GM23248 (cell line): ENCODE measurements around the gene SPEM2. TPM values are rescaled to one million over a fixed set of nuclear protein-coding genes. Genes with fewer than 3 reads are reported as not detected.
A peak's percentile ranks its signal among the peaks of the same experiment; 100 is the strongest.

Source experiments
- DNase-seq: peaks from one replicate; pipeline ENCODE4 v3.0.0-alpha.2; 2015
- H2AFZ ChIP-seq: fragments of 200-600 bp; sonication (generic); 2 replicates; pipeline ENCODE4 v1.6.1; 2016; ENCODE audit warnings: antibody characterized with exemption
- H3F3A ChIP-seq: fragments of 200-600 bp; sonication (generic); 2 replicates; pipeline ENCODE4 v1.6.1; 2016; ENCODE audit warnings: mild to moderate bottlenecking, antibody characterized with exemption, mixed run types; ENCODE audit not compliant: insufficient read depth
- H3K27ac ChIP-seq: fragments of 200-600 bp; sonication (generic); 2 replicates; pipeline ENCODE4 v1.5.1; 2016; ENCODE audit warnings: mild to moderate bottlenecking
- H3K27me3 ChIP-seq: fragments of 200-600 bp; sonication (generic); replicated peaks from 2 replicates; pipeline ENCODE4 v1.6.1; 2016; ENCODE audit warnings: mild to moderate bottlenecking; ENCODE audit not compliant: insufficient read depth
- H3K36me3 ChIP-seq: fragments of 200-600 bp; sonication (generic); 2 replicates; pipeline ENCODE4 v1.6.1; 2016; ENCODE audit warnings: low read depth, mild to moderate bottlenecking
- H3K4me1 ChIP-seq: fragments of 200-600 bp; sonication (generic); 2 replicates; pipeline ENCODE4 v1.6.1; 2016; ENCODE audit warnings: mild to moderate bottlenecking; ENCODE audit not compliant: insufficient read depth
- H3K4me2 ChIP-seq: fragments of 200-600 bp; sonication (generic); one replicate; pipeline ENCODE4 v1.6.1; 2016; ENCODE audit warnings: mild to moderate bottlenecking; ENCODE audit not compliant: unreplicated experiment
- H3K4me3 ChIP-seq: fragments of 200-600 bp; sonication (generic); 2 replicates; pipeline ENCODE4 v1.5.1; 2016; ENCODE audit warnings: mild to moderate bottlenecking
- H3K79me2 ChIP-seq: fragments of 200-600 bp; sonication (generic); 2 replicates; pipeline ENCODE4 v1.6.1; 2016; ENCODE audit warnings: mild to moderate bottlenecking; ENCODE audit not compliant: insufficient read depth
- H3K9ac ChIP-seq: fragments of 200-600 bp; sonication (generic); 2 replicates; pipeline ENCODE4 v1.6.1; 2016; ENCODE audit warnings: mild to moderate bottlenecking
- H3K9me2 ChIP-seq: fragments of 200-600 bp; sonication (generic); 2 replicates; pipeline ENCODE4 v1.6.1; 2016; ENCODE audit warnings: mixed run types, mild to moderate bottlenecking, moderate library complexity; ENCODE audit not compliant: insufficient read depth
- H3K9me3 ChIP-seq: fragments of 200-600 bp; sonication (generic); one replicate; pipeline ENCODE4 v1.6.1; 2017; ENCODE audit warnings: low read depth
- H4K20me1 ChIP-seq: fragments of 200-600 bp; sonication (generic); 2 replicates; pipeline ENCODE4 v1.6.0; 2016; ENCODE audit not compliant: insufficient read depth
- EZH2 ChIP-seq: fragments of 200-600 bp; sonication (generic); IDR thresholded peaks from 2 replicates; pipeline ENCODE4 v1.6.1; 2018; ENCODE audit warnings: antibody characterized with exemption, mild to moderate bottlenecking; ENCODE audit not compliant: insufficient read depth, poor library complexity, severe bottlenecking
- EZH2phosphoT487 ChIP-seq: fragments of 200-600 bp; sonication (generic); IDR thresholded peaks from 2 replicates; pipeline ENCODE4 v1.6.1; 2018; ENCODE audit warnings: antibody characterized with exemption, moderate library complexity, mild to moderate bottlenecking, low read depth; ENCODE audit not compliant: insufficient read depth
- WGBS, 2 experiments: methylation state at CpG; one replicate each; pipeline ENCODE4 v1.1.6; 2015 to 2017; ENCODE audit warnings: low lambda C conversion rate in 2 of 2, low coverage in 1 of 2; ENCODE audit errors: missing lambda C conversion rate in 2 of 2; 5-methylcytosine and 5-hydroxymethylcytosine counted together
- in situ Hi-C: fragments of 300-500 bp; cut with MboI; formaldehyde crosslinking; loops from 2 replicates; pipeline ENCODE4 v1.15.0; 2020
- polyA plus RNA-seq: library from polyadenylated mRNA; unstranded; fragments of >200 nt; fragmentation: Nextera tagmentation; extraction: Ambion mirVana; gene quantifications from 2 replicates; pipeline ENCODE4 v1.2.1, GENCODE V29; 2016
- total RNA-seq: library from RNA; depleted of rRNA; stranded (reverse); fragments of >200 nt; shearing (Covaris generic); gene quantifications from 2 replicates; pipeline ENCODE4 v1.2.3, GENCODE V29; 2014

SPEM2 gene
- total and polyA plus RNA-seq, 2 experiments from 2014 or later, result not detected

DNA sequence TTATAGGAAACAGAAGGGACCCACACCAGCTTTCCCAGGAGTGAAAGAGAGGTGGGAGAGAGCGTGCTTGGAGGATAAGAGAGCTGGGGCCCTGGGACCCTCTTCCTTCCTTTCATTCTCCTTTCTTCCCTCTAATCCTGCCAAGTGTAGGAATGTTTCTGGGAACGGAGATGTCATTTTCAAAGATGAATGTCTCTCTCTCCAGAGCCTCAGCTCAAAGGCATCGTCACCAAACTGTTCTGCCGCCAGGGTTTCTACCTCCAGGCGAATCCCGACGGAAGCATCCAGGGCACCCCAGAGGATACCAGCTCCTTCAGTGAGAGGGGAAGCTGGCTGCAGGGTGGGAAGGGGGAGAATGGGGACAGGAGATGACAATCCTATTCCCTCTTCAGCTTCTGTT, 15.8 kb downstream of the SPEM2 start:
- DNase-seq, result no peak

GRCh38 chr17:7442142-7442541, 16.7 kb downstream of the SPEM2 start:
- H3K79me2 ChIP-seq, result no peaks in the 10 kb centered on the region
- no peak overlapping the region for H3K9ac ChIP-seq
- H3K27ac ChIP-seq, result no peak overlapping the region
- TF ChIP-seq EZH2 (no peak), EZH2phosphoT487 (no peak)
- no peak overlapping the region for H2AFZ ChIP-seq
- H3K27me3 ChIP-seq, result peaks cover 44% of the 10 kb centered on the region
- 59 to 64% methylated on average over 2 of the region's 2 CpGs for WGBS, 2 experiments
- in situ Hi-C loops, result no loop called here
- H4K20me1 ChIP-seq, result no peaks in the 10 kb centered on the region
- H3K9me3 ChIP-seq, result no peaks in the 10 kb centered on the region
- H3F3A ChIP-seq, result peaks cover 11% of the 10 kb centered on the region
- H3K36me3 ChIP-seq, result no peaks in the 10 kb centered on the region
- no peak for DNase-seq
- no peaks in the 10 kb centered on the region for H3K9me2 ChIP-seq
- H3K4me3 ChIP-seq, result no peak overlapping the region
- H3K4me1 ChIP-seq, result peaks cover 16% of the 10 kb centered on the region
- no peak overlapping the region for H3K4me2 ChIP-seq

More for the DNA sequence above, 15.8 kb downstream of the SPEM2 start:
- H3K4me1 ChIP-seq, result peaks cover 16% of the 10 kb centered on the region
- no peak overlapping the region for H3K27ac ChIP-seq
- WGBS, 2 experiments, result 63% methylated on average over 7 of the region's 7 CpGs
- H3K36me3 ChIP-seq, result no peaks in the 10 kb centered on the region
- in situ Hi-C loops, result no loop called here
- H4K20me1 ChIP-seq, result no peaks in the 10 kb centered on the region
- no peak overlapping the region for H3K4me3 ChIP-seq
- H3K4me2 ChIP-seq, result no peak overlapping the region
- H3K9me2 ChIP-seq, result no peaks in the 10 kb centered on the region
- H3F3A ChIP-seq, result peaks cover 11% of the 10 kb centered on the region
- no peaks in the 10 kb centered on the region for H3K79me2 ChIP-seq
- H3K9me3 ChIP-seq, result no peaks in the 10 kb centered on the region
- TF ChIP-seq EZH2phosphoT487 (no peak), EZH2 (no peak)
- H3K27me3 ChIP-seq, result peaks cover 35% of the 10 kb centered on the region; the same call in 1 of the 2 replicates
- H2AFZ ChIP-seq, result no peak overlapping the region
- no peak overlapping the region for H3K9ac ChIP-seq

GRCh38 chr17:7443499-7444485, 18.4 kb downstream of the SPEM2 start:
- Histone ChIP-seq H3K4me2 (no peak overlapping the region), H3F3A (peaks cover 11% of the 10 kb centered on the region), H3K4me1 (peaks cover 16% of the 10 kb centered on the region), H2AFZ (no peak overlapping the region), H3K4me3 (no peak overlapping the region), H3K27ac (no peak overlapping the region), H4K20me1 (no peaks in the 10 kb centered on the region), H3K9me2 (no peaks in the 10 kb centered on the region), H3K27me3 (peaks cover 36% of the 10 kb centered on the region), H3K9me3 (no peaks in the 10 kb centered on the region), H3K36me3 (no peaks in the 10 kb centered on the region), H3K79me2 (no peaks in the 10 kb centered on the region), H3K9ac (no peak overlapping the region)
- in situ Hi-C loops, result no loop called here
- peak; percentile 67 for DNase-seq
- TF ChIP-seq EZH2phosphoT487 (no peak), EZH2 (no peak)
- WGBS, 2 experiments, result 79 to 86% methylated on average over 7 of the region's 7 CpGs

- Histone ChIP-seq H3K9me3 (no peaks in the 10 kb centered on the region), H3K9me2 (no peaks in the 10 kb centered on the region), H3F3A (peaks cover 11% of the 10 kb centered on the region), H3K27ac (no peak within 1 kb of the TSS), H3K9ac (no peak within 1 kb of the TSS), H3K4me1 (peaks cover 12% of the 10 kb centered on the region), H4K20me1 (no peaks in the 10 kb centered on the region), H2AFZ (peak within 1 kb of the TSS; percentile 71), H3K79me2 (no peaks in the 10 kb centered on the region), H3K27me3 (peaks cover 24% of the 10 kb centered on the region), H3K36me3 (no peaks in the 10 kb centered on the region), H3K4me3 (peak within 1 kb of the TSS; percentile 56), H3K4me2 (peak within 1 kb of the TSS; percentile 77)
- in situ Hi-C loops, result no loop called here
- TF ChIP-seq EZH2phosphoT487, result no peak
- no peak for TF ChIP-seq EZH2
- 15 to 20% methylated on average over 40 to 47 of the region's 51 CpGs for WGBS, 2 experiments
- peak; percentile 62 for DNase-seq
Measured at GRCh38 chr17:7444682-7445618, 19.5 kb downstream of the SPEM2 start, which contains the start of gene CHRNB1. TSS of gene CHRNB1 (plus strand) at chr17:7445061. CDS start at chr17:7445128, 67 bp downstream.
